Mammary epithelial cell (primary cell): ENCODE results near the gene SKOR2.

Source experiments
- CTCF ChIP-seq, 2 donors: IDR thresholded peaks in 1 of 2; conservative IDR thresholded peaks in 1 of 2; 2 replicates each; pipeline ENCODE4 v1.5.1; 2011 to 2012; ENCODE audit warnings: inconsistent platforms in 2 of 2, low read length in 2 of 2, mild to moderate bottlenecking in 2 of 2, control low read depth in 1 of 2, low read depth in 1 of 2; ENCODE audit not compliant: insufficient read depth in 1 of 2; ENCODE audit errors: extremely low read depth in 1 of 2
- EZH2 ChIP-seq: IDR thresholded peaks from 2 replicates; pipeline ENCODE4 v1.6.1; 2012; ENCODE audit warnings: low read length, inconsistent platforms, borderline replicate concordance

GRCh38 chr18:47261902-47262300, 10.4 kb upstream of the SKOR2 start:
- TF ChIP-seq CTCF (conservative IDR thresholded peaks at IDR 0.05 in 1 of 2, IDR thresholded peaks at IDR 0.05 in 1 of 2; ENCODE audit: extremely low read depth in 1 of 2, insufficient read depth in 1 of 2, low read depth in 1 of 2, low read length in 2 of 2), result no peak
- TF ChIP-seq EZH2, result no peak
